Measurements from ENCODE around the gene PIP4K2C. TPM values are rescaled to one million over a fixed set of nuclear protein-coding genes. Genes with fewer than 3 reads are reported as not detected.

PIP4K2C gene
- total RNA-seq, 3 donors from 2014 or later (not counting 1 experiment from before 2014, with no cell fraction given), result 41.0 to 62.9 (median 52.0) TPM

DNA sequence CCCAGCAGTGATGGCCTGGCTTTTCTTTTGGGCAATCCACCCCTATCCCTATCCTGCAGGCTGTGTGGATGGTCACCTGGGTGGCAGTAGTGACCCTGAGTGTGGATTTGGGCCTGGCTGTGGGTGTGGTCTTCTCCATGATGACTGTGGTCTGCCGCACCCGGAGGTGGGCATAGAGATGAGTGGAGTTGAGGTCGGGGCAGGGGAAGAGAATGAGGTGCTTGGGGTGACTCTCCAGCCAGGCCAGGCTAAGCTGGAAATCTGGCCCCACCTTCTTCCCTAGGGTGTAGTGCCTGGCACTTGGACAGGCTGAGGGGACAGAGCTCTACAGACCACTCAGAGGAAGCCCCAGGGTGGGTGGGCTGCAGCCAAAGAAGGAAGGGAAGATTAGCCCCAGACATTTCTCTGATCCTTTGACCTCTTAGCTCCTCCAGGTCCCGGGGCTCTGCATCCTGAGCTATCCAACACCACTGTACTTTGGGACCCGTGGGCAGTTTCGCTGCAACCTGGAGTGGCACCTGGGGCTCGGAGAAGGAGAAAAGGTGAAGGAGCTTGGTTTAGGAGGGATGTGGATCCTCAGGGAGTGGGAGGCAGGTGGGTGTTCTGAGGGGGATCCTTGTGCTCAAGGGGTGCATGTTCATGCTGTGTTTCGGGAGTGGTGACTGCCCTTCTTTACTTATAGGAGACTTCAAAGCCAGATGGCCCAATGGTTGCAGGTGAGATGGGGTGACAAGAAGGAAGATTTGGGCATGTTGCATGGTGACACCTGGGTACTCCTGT is 33.6 kb downstream of the PIP4K2C start:
- DNase-seq, result no peak
- peaks cover 90% of the 10 kb centered on the region for H3K27me3 ChIP-seq (ENCODE audit: control insufficient read depth, insufficient read depth, low read length)
- 82% methylated on average over 8 of the region's 8 CpGs for whole genome bisulfite sequencing (ENCODE audit: insufficient coverage)
- H3K27me3 Mint-ChIP-seq (ENCODE audit: low read depth in 2 of 2), result peaks cover 86 to 94% of the 10 kb centered on the region in 2 donors
- H3K36me3 ChIP-seq (ENCODE audit: control insufficient read depth, insufficient read depth, low read length), result no peaks in the 10 kb centered on the region
- no peak overlapping the region for H3K27ac Mint-ChIP-seq
- no peak overlapping the region for H3K4me3 Mint-ChIP-seq
- no peaks in the 10 kb centered on the region for H3K9me3 ChIP-seq (ENCODE audit: control insufficient read depth, insufficient read depth, low read length)
- H3K4me1 ChIP-seq (ENCODE audit: control insufficient read depth, insufficient read depth, low read length), result peaks cover 37% of the 10 kb centered on the region
- no peak overlapping the region for H3K4me3 ChIP-seq (ENCODE audit: low read length)
- no peak overlapping the region for H3K27ac ChIP-seq (ENCODE audit: low read length)
- TF ChIP-seq, protein P1, sequence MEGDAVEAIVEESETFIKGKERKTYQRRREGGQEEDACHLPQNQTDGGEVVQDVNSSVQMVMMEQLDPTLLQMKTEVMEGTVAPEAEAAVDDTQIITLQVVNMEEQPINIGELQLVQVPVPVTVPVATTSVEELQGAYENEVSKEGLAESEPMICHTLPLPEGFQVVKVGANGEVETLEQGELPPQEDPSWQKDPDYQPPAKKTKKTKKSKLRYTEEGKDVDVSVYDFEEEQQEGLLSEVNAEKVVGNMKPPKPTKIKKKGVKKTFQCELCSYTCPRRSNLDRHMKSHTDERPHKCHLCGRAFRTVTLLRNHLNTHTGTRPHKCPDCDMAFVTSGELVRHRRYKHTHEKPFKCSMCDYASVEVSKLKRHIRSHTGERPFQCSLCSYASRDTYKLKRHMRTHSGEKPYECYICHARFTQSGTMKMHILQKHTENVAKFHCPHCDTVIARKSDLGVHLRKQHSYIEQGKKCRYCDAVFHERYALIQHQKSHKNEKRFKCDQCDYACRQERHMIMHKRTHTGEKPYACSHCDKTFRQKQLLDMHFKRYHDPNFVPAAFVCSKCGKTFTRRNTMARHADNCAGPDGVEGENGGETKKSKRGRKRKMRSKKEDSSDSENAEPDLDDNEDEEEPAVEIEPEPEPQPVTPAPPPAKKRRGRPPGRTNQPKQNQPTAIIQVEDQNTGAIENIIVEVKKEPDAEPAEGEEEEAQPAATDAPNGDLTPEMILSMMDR (IDR thresholded peaks at IDR 0.05), result no peak
- no peaks in the 10 kb centered on the region for H3K9me3 Mint-ChIP-seq
- ATAC-seq, result no peak
- intact Hi-C loops (cut with micrococcal nuclease), result loop anchor here (5.0 kb wide), 1 partner anchor 147 kb away; the partner anchor contains the start of gene ARHGAP9
- no peaks in the 10 kb centered on the region for H3K36me3 Mint-ChIP-seq
- H3K4me1 Mint-ChIP-seq, result peaks cover 26 to 39% of the 10 kb centered on the region in 2 donors

DNA sequence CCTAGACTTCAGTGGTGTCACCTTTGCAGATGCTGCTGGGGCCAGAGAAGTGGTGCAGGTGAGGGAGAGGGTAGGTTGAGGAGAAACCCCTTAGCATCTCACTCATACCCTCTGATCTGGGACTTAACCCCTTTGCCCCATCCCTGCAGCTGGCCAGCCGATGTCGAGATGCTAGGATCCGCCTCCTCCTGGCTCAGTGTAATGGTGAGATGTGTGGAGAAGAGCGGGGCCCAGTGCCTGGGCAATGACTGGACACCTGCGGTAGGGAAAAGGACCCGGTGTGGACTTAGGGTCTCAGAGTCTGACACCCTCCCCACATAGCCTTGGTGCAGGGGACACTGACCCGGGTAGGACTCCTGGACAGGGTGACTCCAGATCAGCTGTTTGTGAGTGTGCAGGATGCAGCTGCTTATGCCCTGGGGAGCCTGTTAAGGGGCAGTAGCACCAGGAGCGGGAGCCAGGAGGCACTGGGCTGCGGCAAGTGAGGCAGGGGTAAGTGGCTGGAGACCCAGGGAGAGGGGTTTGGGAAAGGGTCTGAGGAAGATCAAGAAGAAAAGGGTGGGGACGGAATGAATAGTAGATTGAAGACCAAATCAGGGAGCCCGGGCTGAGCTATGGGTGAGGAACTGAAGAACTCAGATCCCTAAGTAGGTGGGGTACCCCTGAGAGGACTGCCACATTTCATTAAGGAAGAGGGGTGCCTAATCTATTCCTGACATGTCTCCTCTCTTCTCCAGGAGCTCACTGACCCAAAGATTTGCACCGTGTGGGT is 34.5 kb downstream of the PIP4K2C start:
- ATAC-seq, result no peak
- Histone ChIP-seq H3K36me3 (ENCODE audit: control insufficient read depth, insufficient read depth, low read length) (no peaks in the 10 kb centered on the region), H3K27ac (ENCODE audit: low read length) (no peak overlapping the region), H3K27me3 (ENCODE audit: control insufficient read depth, insufficient read depth, low read length) (peaks cover 83% of the 10 kb centered on the region), H3K4me3 (ENCODE audit: low read length) (no peak overlapping the region), H3K9me3 (ENCODE audit: control insufficient read depth, insufficient read depth, low read length) (no peaks in the 10 kb centered on the region), H3K4me1 (ENCODE audit: control insufficient read depth, insufficient read depth, low read length) (peaks cover 29% of the 10 kb centered on the region)
- TF ChIP-seq, protein P1 (IDR thresholded peaks at IDR 0.05), result no peak
- Mint-ChIP-seq H3K4me3 (no peak overlapping the region), H3K4me1 (peaks cover 23 to 35% of the 10 kb centered on the region in 2 donors), H3K36me3 (no peaks in the 10 kb centered on the region), H3K27ac (no peak overlapping the region), H3K9me3 (no peaks in the 10 kb centered on the region), H3K27me3 (ENCODE audit: low read depth in 2 of 2) (peaks cover 87 to 95% of the 10 kb centered on the region in 2 donors)
- WGBS (ENCODE audit: insufficient coverage), result 70% methylated on average over 12 of the region's 12 CpGs
- intact Hi-C loops (cut with micrococcal nuclease), result no loop called here
- no peak for DNase-seq

DNA sequence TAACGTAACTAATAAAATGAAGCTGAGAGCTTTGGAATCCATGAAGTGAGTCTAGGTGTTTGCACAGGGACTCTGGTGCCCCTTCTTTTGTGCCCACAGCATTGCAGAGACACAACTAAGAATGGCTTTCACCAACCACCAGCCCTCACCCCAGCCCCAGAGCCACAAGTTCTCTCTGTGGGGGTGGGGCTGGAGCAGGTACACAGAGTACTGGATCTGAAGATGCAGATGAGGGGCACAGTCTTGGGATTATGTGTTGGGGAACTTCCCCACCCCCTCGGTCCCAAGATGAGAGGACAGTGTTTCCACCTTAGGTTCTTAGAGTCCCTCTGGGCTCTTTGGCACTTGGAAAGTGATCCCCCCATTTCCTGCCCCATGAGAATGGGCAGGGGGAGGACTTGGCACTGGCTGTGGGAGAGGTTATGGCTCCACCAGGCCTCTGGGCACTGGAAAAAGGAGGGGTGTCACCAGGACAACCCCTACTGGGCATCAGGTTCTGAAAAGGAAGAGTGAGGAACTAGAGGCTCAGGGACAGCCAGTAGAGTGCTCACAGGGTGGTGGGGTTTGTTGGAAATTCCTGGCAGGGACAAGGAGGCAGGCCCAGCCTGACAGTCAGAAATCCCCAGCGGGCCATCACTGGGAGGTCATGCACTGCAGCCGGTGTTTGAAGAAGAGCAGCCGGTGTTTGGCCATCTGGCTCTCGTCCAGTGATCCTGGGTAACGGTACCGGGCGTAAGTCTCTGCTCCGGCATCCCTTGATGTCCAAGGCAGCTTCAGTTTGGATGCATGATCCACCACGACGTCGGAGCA is 35.3 kb downstream of the PIP4K2C start:
- TF ChIP-seq, protein P1 (IDR thresholded peaks at IDR 0.05), result no peak
- no peaks in the 10 kb centered on the region for H3K9me3 ChIP-seq (ENCODE audit: control insufficient read depth, insufficient read depth, low read length)
- H3K36me3 ChIP-seq (ENCODE audit: control insufficient read depth, insufficient read depth, low read length), result no peaks in the 10 kb centered on the region
- Mint-ChIP-seq H3K9me3 (no peaks in the 10 kb centered on the region), H3K4me3 (no peak overlapping the region), H3K27ac (no peak overlapping the region), H3K27me3 (ENCODE audit: low read depth in 2 of 2) (peaks cover 87 to 93% of the 10 kb centered on the region in 2 donors), H3K36me3 (no peaks in the 10 kb centered on the region), H3K4me1 (peaks cover 14 to 27% of the 10 kb centered on the region in 2 donors)
- DNase-seq (no peak), ATAC-seq (no peak)
- peaks cover 83% of the 10 kb centered on the region for H3K27me3 ChIP-seq (ENCODE audit: control insufficient read depth, insufficient read depth, low read length)
- H3K27ac ChIP-seq (ENCODE audit: low read length), result no peak overlapping the region
- 49% methylated on average over 11 of the region's 13 CpGs for WGBS (ENCODE audit: insufficient coverage)
- H3K4me3 ChIP-seq (ENCODE audit: low read length), result no peak overlapping the region
- peaks cover 20% of the 10 kb centered on the region for H3K4me1 ChIP-seq (ENCODE audit: control insufficient read depth, insufficient read depth, low read length)
- intact Hi-C loops (cut with micrococcal nuclease), result no loop called here
